Natural killer cell treated with Interleukin-12 subunit alpha and Interleukin-12 subunit beta and Interleukin-15 and Interleukin-18, amount 100 ng/mL, for 72 hours (primary cell): ENCODE measurements around the gene DNAJC8. TPM values are rescaled to one million over a fixed set of nuclear protein-coding genes. Genes with fewer than 3 reads are reported as not detected.

Experiments used
- ATAC-seq, 2 donors: fragments of 150-1000 bp; cut with Tn5 transposase in 1 of 2; sonication (Bioruptor Pico), chemical (Tn5 transposase) in 1 of 2; 2 replicates each; pipeline ENCODE4 v1.10.0; 2021
- DNase-seq: peaks from one replicate; pipeline ENCODE4 v3.0.0; 2022; ENCODE audit warnings: low spot score
- H3K27ac Mint-ChIP-seq, 2 donors: 1 replicate in 1 of 2; 2 replicates in 1 of 2; pipeline ENCODE4 v1.8.0; 2022; ENCODE audit warnings: mixed read lengths in 2 of 2, mild to moderate bottlenecking in 1 of 2, moderate library complexity in 1 of 2
- H3K27me3 Mint-ChIP-seq, 2 donors: 1 replicate in 1 of 2; 2 replicates in 1 of 2; pipeline ENCODE4 v1.8.0; 2022; ENCODE audit warnings: mixed read lengths in 2 of 2
- H3K36me3 Mint-ChIP-seq: one replicate; pipeline ENCODE4 v1.8.0; 2022; ENCODE audit warnings: mixed read lengths
- H3K4me1 Mint-ChIP-seq, 2 donors: 1 replicate in 1 of 2; 2 replicates in 1 of 2; pipeline ENCODE4 v1.8.0; 2022; ENCODE audit warnings: low read depth in 2 of 2, mixed read lengths in 2 of 2, mild to moderate bottlenecking in 1 of 2
- H3K4me3 Mint-ChIP-seq: one replicate; pipeline ENCODE4 v1.8.0; 2022; ENCODE audit warnings: mixed read lengths
- H3K9me3 Mint-ChIP-seq: 2 replicates; pipeline ENCODE4 v1.8.0; 2022; ENCODE audit warnings: mixed read lengths
- total RNA-seq, 2 donors: library from RNA; stranded (reverse); gene quantifications; one replicate each; pipeline ENCODE4 v1.2.3, GENCODE V29; 2022

DNAJC8 gene
- total RNA-seq, 2 donors from 2014 or later, result 62.8 to 103 TPM

DNA sequence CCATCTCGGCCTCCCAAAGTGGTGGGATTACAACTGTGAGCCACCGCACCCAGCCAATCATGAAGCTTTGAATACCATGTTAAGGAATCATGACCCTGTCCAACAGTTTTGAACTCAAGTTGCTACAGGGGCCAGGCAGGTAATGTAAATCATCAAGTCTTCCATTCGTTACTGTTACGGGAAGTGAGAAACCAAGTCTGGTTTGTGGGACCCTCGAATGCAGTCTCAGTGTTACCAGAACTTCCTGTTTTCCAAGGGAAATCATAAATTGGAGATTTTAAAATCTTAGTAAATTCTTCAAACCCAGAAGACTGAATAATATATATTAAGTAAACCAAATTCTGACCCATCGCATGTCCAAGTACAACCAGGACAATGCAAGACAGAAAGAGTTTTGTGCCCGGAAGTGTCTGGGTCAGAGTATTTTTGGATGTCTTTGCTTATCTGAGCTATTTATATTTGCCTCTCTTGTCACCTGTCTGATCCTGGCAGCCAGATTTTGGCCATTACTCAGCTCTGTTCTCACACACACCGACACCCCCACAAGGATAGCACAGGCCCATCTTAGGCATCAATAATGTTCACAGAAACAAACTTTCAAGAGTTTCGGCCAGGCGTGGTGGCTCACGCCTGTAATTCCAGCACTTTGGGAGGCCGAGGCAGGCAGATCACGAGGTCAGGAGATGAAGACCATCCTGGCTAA, 11.9 kb upstream of the DNAJC8 start:
- H3K4me1 Mint-ChIP-seq, result peaks cover 45 to 49% of the 10 kb centered on the region in 2 donors
- no peaks in the 10 kb centered on the region for H3K27me3 Mint-ChIP-seq
- peak overlapping the region; percentile 64 to 86 for H3K27ac Mint-ChIP-seq
- no peaks in the 10 kb centered on the region for H3K9me3 Mint-ChIP-seq
- H3K36me3 Mint-ChIP-seq, result no peaks in the 10 kb centered on the region
- peak overlapping the region; percentile 62 for H3K4me3 Mint-ChIP-seq
- DNase-seq, result no peak
- no peak for ATAC-seq

DNA sequence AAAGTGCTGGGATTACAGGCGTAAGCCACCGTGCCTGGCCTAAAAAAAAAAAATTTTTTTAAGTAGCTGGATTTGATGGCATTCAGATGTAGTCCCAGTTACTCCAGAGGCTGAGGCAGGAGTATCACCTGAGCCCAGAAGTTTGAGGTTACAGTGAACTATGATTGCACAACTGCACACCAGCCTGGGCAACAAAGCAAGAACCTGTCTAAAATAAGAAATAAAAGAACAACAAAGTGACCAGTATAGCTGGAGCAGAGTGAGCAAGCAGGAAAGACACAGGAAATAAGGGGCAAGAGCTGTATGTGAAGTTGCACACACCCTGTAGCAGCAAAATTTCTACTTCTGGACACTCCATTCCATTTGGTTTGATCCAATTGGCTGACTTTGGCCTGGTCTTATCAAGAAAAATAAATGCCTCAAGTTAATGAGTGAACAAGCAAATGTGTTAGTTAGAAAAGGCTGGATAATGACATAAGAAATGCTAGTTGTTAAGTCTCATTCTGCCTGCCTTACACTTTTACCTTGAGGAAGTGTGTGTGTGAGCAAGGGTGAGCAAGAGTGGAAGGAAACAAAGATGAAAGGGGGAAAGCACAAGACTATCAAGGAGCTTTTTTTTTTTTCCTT, 11.0 kb upstream of the DNAJC8 start:
- ATAC-seq (no peak), DNase-seq (no peak)
- H3K27me3 Mint-ChIP-seq, result no peaks in the 10 kb centered on the region
- peak overlapping the region; percentile 53 for H3K4me3 Mint-ChIP-seq
- H3K27ac Mint-ChIP-seq, result peak overlapping the region; percentile 64 to 86
- H3K9me3 Mint-ChIP-seq, result no peaks in the 10 kb centered on the region
- H3K4me1 Mint-ChIP-seq, result peaks cover 37 to 40% of the 10 kb centered on the region in 2 donors
- H3K36me3 Mint-ChIP-seq, result no peaks in the 10 kb centered on the region

DNA sequence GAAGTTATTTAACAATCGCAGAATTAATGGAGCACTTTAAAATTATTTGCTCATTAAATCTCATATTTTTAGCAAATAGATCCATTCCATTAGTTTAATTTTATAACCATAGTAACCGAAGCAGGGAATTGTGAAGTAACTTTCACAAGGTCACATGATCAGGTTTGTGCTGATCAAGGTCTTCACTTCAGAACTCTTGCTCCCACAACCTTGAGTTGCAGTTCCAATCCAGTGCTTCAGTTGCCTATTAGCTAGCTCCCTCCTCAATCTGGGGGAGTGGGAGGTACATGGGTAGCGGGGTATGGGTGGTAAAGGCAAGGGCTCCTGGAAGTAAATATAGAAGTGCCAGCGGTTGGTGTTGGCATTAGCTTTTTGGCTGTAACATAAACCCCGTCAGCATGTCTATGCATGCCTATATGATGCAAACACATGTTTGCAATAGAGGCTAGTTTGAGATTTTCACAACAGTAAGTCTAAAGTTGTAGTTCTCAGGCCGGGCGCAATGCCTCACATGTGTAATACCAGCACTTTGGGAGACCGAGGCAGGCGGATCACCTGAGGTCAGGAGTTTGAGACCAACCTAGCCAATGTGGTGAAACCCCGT, 8.9 kb upstream of the DNAJC8 start:
- Mint-ChIP-seq H3K27ac (no peak overlapping the region), H3K4me3 (no peak overlapping the region), H3K9me3 (no peaks in the 10 kb centered on the region), H3K36me3 (no peaks in the 10 kb centered on the region), H3K27me3 (no peaks in the 10 kb centered on the region), H3K4me1 (peaks cover 21 to 23% of the 10 kb centered on the region in 2 donors)
- DNase-seq, result no peak
- ATAC-seq, result no peak

DNA sequence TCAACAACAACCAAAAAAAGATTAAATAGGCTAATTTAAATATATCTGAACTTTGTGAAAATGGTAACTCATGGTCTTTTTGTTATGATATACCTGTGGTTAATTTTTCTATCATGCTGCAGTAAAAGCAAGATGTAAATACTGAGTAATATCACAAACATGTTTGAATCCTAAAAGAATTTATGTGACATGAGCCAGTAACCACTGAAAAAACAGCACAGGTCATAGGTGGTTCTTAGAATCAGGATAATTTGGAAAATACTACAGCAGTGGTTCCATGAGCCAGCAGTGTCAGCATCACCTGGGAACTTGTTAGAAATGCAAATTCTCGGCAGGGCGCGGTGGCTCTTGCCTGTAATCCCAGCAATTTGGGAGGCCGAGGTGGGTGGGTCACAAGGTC, 7.2 kb upstream of the DNAJC8 start:
- Mint-ChIP-seq H3K27me3 (no peaks in the 10 kb centered on the region), H3K36me3 (no peaks in the 10 kb centered on the region), H3K9me3 (no peaks in the 10 kb centered on the region), H3K4me3 (no peak overlapping the region), H3K4me1 (peaks cover 13 to 16% of the 10 kb centered on the region in 2 donors), H3K27ac (no peak overlapping the region)
- DNase-seq (no peak), ATAC-seq (no peak)

DNA sequence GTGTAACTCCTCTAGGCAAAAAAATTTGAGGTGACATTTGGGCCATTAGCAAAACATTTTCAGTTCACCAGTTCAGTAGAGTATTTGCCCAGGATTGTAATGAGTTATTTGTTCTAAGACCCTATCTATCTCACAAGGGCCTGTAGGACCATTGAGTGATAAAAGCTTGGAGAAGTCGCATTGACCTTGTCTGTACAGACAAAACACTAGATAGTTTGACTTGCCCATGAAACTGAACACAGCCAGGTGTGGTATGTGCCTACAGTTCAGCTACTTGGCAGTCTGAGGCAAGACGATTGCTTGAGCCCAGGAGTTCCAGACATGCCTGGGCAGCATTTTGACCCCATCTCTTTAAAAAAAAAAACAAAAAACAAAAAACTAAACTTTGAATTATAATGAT, 6.2 kb upstream of the DNAJC8 start:
- Mint-ChIP-seq H3K4me3 (no peak overlapping the region), H3K36me3 (no peaks in the 10 kb centered on the region), H3K4me1 (peaks cover 6 to 8% of the 10 kb centered on the region in 2 donors), H3K27me3 (no peaks in the 10 kb centered on the region), H3K9me3 (no peaks in the 10 kb centered on the region), H3K27ac (no peak overlapping the region)
- DNase-seq (no peak), ATAC-seq (no peak)

DNA sequence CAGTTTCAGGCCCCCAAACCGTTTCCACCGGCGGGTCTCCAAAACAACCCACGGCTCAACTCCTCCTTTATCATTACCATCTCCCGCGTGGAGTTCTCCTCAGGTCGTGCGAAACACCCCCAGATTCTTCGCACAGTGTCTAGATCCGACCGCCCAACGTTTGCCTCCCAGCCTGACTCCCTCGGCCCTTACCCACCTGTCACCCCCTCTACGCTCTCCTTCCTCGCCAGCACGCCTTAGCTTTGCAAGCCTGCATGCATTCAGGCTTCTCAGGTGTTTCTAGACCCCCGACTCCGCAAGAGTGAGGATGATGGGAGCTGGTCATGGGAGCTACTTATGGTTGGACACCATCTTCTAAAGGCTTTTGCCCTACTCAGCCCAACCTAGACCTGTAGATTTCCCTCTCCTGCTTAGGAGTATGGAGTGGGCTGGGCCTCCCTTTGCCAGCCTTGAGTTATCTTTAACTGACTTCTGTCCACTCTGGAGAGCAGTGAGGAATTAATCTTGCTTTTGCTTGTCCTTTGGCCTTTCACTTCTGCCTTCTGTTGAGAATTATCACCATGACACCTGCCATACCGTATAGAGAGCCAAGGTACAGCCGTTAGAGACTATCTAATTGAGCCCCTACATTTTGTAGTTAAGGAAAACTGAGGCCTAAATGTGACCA, 4.0 kb upstream of the DNAJC8 start:
- ATAC-seq, result no peak
- Mint-ChIP-seq H3K27me3 (no peaks in the 10 kb centered on the region), H3K36me3 (peaks cover 6% of the 10 kb centered on the region), H3K27ac (no peak overlapping the region), H3K4me3 (no peak overlapping the region), H3K9me3 (no peaks in the 10 kb centered on the region), H3K4me1 (peaks cover 8 to 11% of the 10 kb centered on the region in 2 donors)
- no peak for DNase-seq

DNA sequence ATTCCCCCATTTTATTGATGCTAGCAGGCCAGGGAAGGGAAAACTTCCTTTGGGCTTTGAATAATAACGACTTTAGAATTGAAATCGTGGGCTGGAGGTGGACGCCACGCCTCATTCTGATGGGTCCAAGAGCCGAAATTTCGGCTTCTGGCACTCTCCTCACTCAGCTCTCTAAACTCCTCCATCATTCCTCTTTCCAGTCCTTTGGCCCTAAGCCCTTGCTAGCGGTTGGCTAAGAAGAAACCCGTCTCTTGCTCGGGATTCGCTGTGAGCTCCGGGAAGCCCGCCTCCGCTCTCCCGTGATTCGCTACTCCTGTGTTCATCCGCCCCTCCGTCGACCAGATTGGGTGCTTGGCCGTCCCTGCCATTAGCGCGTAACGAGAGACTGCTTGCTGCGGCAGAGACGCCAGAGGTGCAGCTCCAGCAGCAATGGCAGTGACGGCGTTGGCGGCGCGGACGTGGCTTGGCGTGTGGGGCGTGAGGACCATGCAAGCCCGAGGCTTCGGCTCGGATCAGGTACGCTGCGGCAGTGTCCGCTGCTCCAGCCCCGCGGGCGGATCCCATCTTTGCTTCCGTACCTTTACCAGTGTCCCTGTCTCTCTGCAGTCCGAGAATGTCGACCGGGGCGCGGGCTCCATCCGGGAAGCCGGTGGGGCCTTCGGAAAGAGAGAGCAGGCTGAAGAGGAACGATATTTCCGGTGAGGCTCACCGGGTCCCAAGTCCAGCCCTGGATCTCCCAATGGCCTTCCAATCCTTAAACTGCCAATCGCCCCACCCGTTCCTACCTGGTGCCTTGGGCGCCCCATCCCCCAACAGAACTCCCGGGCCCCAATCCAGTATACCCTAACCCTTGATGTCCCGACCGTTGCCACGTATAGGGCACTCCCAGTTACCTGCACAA, 3.2 kb upstream of the DNAJC8 start, which contains the start of gene ATP5IF1:
ATP5IF1 (plus strand) TSS at position 370 of the 901 bp plus-strand sequence; CDS start at position 430, 60 bp downstream.
- Mint-ChIP-seq H3K36me3 (peaks cover 6% of the 10 kb centered on the region), H3K9me3 (no peaks in the 10 kb centered on the region), H3K27me3 (no peaks in the 10 kb centered on the region), H3K4me1 (peaks cover 8 to 11% of the 10 kb centered on the region in 2 donors), H3K27ac (no peak within 1 kb of the TSS), H3K4me3 (no peak within 1 kb of the TSS)
- ATAC-seq (peak; percentile 96 to 97), DNase-seq (peak; percentile 97)

DNA sequence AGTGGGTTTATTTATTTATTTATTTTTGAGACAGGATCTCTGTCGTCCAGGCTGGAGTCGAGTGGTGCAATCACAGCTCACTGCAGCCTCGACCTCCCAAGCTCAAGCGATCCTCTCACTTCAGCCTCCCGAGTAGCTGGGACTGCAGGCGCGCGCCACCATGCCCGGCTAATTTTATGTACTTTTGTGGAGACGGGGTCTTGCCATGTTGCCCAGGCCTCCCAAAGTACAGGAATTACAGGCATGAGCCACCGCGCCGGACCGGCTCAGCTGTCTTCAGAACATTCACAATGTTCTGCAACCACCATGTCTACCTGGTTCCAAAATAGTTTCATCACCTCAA, 406 bp upstream of the DNAJC8 start:
- Mint-ChIP-seq H3K36me3 (peaks cover 10% of the 10 kb centered on the region), H3K4me3 (peak overlapping the region; percentile 45), H3K27ac (peak overlapping the region; percentile 94 to 98), H3K9me3 (no peaks in the 10 kb centered on the region), H3K4me1 (peaks cover 11 to 17% of the 10 kb centered on the region in 2 donors), H3K27me3 (no peaks in the 10 kb centered on the region)
- no peak for ATAC-seq
- DNase-seq, result no peak

DNA sequence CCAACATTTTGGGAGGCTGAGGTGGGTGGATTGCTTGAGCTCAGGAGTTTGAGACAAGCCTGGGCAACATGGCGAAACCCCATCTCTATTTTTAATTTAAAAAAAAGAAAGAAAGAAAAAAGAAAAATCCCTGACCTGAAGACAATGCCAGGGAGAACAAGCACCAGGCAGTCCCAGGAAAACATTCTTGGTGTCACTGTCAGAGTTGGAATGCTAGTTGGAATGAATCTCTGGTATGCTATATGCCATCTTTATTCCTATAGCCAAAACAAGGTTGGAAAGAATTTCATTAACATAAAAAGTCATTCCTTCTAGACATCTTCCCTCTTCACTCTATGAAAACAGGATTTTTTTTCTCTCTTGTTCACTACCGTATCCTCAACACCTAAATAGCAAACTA, 2.8 kb downstream of the DNAJC8 start:
- no peaks in the 10 kb centered on the region for H3K9me3 Mint-ChIP-seq
- ATAC-seq (no peak), DNase-seq (no peak)
- H3K36me3 Mint-ChIP-seq, result peaks cover 21% of the 10 kb centered on the region
- H3K27ac Mint-ChIP-seq, result no peak overlapping the region
- H3K4me3 Mint-ChIP-seq, result peak overlapping the region; percentile 38
- no peaks in the 10 kb centered on the region for H3K27me3 Mint-ChIP-seq
- H3K4me1 Mint-ChIP-seq, result peaks cover 11 to 17% of the 10 kb centered on the region in 2 donors

DNA sequence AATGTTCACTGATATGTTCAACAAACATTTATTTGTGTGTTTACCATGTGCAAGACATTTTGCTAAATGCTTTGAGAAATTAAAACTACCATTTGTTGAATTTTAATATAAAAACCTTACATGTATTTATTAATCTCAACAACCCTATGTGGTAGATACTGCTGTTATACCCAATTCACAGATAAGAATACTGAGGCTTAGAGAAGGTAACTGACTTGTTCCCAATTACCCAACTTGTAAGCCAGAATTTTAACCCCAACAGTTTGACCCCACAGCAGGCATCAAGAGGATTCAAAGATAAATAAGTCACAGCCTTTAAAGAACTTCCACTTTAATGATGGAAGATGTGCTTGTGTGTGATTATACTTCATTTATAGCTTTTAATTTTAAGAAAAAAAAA, 3.7 kb downstream of the DNAJC8 start:
- H3K4me1 Mint-ChIP-seq, result peaks cover 11 to 17% of the 10 kb centered on the region in 2 donors
- H3K27me3 Mint-ChIP-seq, result no peaks in the 10 kb centered on the region
- no peak for DNase-seq
- no peaks in the 10 kb centered on the region for H3K9me3 Mint-ChIP-seq
- H3K4me3 Mint-ChIP-seq, result no peak overlapping the region
- H3K36me3 Mint-ChIP-seq, result peaks cover 24% of the 10 kb centered on the region
- H3K27ac Mint-ChIP-seq, result no peak overlapping the region
- no peak for ATAC-seq

DNA sequence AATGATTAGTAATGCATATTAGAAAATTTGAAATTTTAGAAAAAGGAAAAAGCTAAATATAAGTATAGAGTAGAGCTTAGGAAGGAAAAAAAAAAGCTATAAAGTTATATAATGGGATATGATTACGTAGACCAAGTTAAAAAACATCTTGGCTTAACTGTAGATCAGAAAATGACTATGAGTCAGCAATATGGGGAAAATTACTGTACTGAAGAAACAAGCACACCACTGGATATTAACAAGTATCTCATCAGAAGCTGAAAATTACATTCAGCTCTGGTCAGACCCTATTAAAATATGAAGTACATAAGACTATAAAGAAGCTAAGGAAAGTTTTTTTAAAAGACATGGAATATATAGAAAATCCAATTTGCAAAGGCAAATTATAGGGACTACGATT, 19.5 kb downstream of the DNAJC8 start:
- Mint-ChIP-seq H3K9me3 (no peaks in the 10 kb centered on the region), H3K27me3 (no peaks in the 10 kb centered on the region), H3K4me1 (peaks cover 12 to 14% of the 10 kb centered on the region in 2 donors), H3K36me3 (peaks cover 9% of the 10 kb centered on the region), H3K27ac (no peak overlapping the region), H3K4me3 (no peak overlapping the region)
- ATAC-seq, result no peak
- DNase-seq, result no peak

DNA sequence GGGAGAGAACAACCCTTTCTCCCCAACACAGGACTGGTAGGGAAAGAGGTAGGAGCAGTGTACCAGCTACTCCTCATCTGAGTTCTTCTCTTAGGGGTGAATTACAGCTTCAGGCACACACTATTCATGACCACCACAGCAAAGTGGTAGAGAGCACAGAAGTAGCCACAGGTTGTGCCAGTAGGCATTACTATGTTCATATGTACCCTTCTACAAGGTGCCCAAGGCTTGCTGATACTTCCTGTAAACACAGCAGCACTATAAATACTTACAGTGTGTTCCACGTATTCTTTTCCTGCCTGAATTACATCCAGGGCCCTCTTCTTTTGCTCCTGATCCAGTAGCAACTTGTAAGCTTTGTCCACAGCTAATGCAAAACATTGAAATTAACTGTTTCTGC, 23.1 kb downstream of the DNAJC8 start:
- DNase-seq (no peak), ATAC-seq (no peak)
- H3K36me3 Mint-ChIP-seq, result peaks cover 13% of the 10 kb centered on the region
- no peaks in the 10 kb centered on the region for H3K27me3 Mint-ChIP-seq
- no peaks in the 10 kb centered on the region for H3K9me3 Mint-ChIP-seq
- peaks cover 14 to 15% of the 10 kb centered on the region in 2 donors for H3K4me1 Mint-ChIP-seq
- H3K4me3 Mint-ChIP-seq, result no peak overlapping the region
- peak overlapping the region; percentile 46 to 91 for H3K27ac Mint-ChIP-seq

DNA sequence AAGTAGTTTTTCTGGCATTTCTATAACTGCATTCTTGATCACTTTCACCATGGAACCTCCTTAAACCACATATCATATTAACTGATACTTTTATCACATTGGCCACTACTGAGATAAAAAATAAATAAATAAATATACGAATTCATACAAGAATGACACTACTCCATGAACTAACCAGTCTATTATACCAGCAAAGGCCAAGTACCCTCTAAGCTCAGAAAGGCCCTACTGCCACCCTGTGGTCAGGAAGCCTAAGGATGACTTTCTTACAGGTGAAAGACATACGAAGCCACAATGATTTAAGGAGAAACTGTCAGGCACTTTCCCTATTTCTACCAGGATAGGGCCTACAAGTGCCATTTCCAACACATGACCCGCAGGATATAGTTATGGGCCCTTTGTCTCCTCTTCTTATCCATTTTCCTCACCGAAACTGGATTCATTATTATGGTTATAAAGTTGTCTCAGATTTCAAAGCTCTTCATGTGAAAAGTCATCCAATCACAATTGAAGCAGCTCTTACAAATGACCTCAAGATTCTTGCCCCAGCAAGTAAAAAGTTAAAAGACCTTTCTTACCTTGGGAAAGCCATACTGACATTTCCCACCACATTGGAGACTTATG, 23.9 kb downstream of the DNAJC8 start:
- DNase-seq (peak; percentile 73), ATAC-seq (peak; percentile 79 to 87)
- peaks cover 14% of the 10 kb centered on the region for H3K36me3 Mint-ChIP-seq
- no peaks in the 10 kb centered on the region for H3K9me3 Mint-ChIP-seq
- H3K27me3 Mint-ChIP-seq, result no peaks in the 10 kb centered on the region
- H3K4me3 Mint-ChIP-seq, result no peak overlapping the region
- peaks cover 14 to 16% of the 10 kb centered on the region in 2 donors for H3K4me1 Mint-ChIP-seq
- H3K27ac Mint-ChIP-seq, result peak overlapping the region; percentile 46 to 91
